Skeletal muscle tissue (tissue), 4 donors: ENCODE results near the gene NFIB. TPM values are rescaled to one million over a fixed set of nuclear protein-coding genes. Genes with fewer than 3 reads are reported as not detected.

Experiments
- H3K27ac ChIP-seq: one replicate; pipeline ENCODE4 v1.7.0; 2013; ENCODE audit warnings: mild to moderate bottlenecking, low read depth, low read length, inconsistent platforms
- H3K27me3 ChIP-seq, 3 donors: one replicate each; pipeline ENCODE4 v1.7.0; 2013; ENCODE audit warnings: low read length in 3 of 3; ENCODE audit not compliant: control insufficient read depth in 3 of 3, insufficient read depth in 3 of 3
- H3K36me3 ChIP-seq, 3 donors: one replicate each; pipeline ENCODE4 v1.7.0; 2013; ENCODE audit warnings: low read length in 3 of 3; ENCODE audit not compliant: control insufficient read depth in 3 of 3, insufficient read depth in 3 of 3
- H3K4me1 ChIP-seq, 3 donors: one replicate each; pipeline ENCODE4 v1.7.0; 2013; ENCODE audit warnings: low read length in 3 of 3, mild to moderate bottlenecking in 3 of 3; ENCODE audit not compliant: control insufficient read depth in 3 of 3, insufficient read depth in 3 of 3
- H3K4me3 ChIP-seq, 3 donors: one replicate each; pipeline ENCODE4 v1.7.0; 2013; ENCODE audit warnings: low read length in 3 of 3
- H3K9ac ChIP-seq, 3 donors: one replicate each; pipeline ENCODE4 v1.7.0; 2013; ENCODE audit warnings: low read length in 3 of 3, mild to moderate bottlenecking in 3 of 3, moderate library complexity in 2 of 3, low read depth in 1 of 3
- H3K9me3 ChIP-seq, 3 donors: one replicate each; pipeline ENCODE4 v1.7.0; 2013; ENCODE audit warnings: low read length in 3 of 3; ENCODE audit not compliant: control insufficient read depth in 3 of 3
- total RNA-seq: library from RNA; depleted of rRNA; stranded (reverse); fragments of >200 nt; gene quantifications from one replicate; pipeline ENCODE4 v1.2.3, GENCODE V29; 2014
- donor health status: Osteomylitis.

The NFIB gene
- total RNA-seq, 1 donor from 2014 or later: 95.0 TPM

DNA sequence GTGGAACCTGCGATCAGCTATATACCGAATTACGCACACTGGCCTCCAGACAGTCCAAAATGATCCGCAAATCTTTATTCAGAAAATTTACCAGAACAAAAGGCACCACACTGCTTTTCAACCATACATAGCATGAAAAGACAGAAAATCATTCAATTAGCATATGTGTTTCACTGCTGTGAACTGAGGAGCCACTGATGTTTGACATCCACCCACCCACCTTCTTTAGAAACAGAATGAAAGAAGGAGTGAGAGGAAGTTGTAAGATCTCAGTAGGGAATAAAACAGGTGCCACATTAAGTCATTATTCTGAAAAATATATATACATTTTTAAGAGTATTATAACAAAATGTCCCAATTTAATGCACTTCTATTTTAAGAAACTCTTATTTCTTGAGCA lies 156.8 kb downstream of the NFIB start:
- Histone ChIP-seq H3K9me3 (no peaks in the 10 kb centered on the region), H3K4me3 (no peak overlapping the region), H3K4me1 (peaks cover 8 to 20% (median 11%) of the 10 kb centered on the region in 3 donors), H3K36me3 (no peaks in the 10 kb centered on the region), H3K27me3 (no peaks in the 10 kb centered on the region), H3K9ac (no peak overlapping the region), H3K27ac (no peak overlapping the region)

DNA sequence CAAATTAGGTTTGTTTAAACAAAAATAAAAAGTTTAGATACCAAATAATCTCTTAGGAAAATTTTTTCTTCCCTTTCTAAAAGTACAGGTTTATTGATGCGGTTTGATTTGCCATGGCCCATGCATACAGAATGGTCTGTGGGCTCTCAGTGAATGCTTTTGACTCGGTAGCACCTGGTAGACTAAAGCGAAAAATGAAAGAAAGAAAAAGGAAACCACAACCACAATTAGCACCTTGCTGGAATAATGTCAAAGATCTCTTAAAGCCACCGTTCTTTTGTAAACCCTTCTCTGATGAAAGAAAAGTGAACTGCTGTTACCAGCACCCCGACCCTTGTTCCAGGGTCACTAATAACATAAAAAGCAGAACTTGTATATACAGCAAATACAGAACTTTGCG lies 157.9 kb downstream of the NFIB start:
- Histone ChIP-seq H3K36me3 (no peaks in the 10 kb centered on the region), H3K4me1 (peaks cover 11 to 20% (median 13%) of the 10 kb centered on the region in 3 donors), H3K27me3 (no peaks in the 10 kb centered on the region), H3K9me3 (no peaks in the 10 kb centered on the region), H3K9ac (no peak overlapping the region), H3K4me3 (no peak overlapping the region), H3K27ac (no peak overlapping the region)

DNA sequence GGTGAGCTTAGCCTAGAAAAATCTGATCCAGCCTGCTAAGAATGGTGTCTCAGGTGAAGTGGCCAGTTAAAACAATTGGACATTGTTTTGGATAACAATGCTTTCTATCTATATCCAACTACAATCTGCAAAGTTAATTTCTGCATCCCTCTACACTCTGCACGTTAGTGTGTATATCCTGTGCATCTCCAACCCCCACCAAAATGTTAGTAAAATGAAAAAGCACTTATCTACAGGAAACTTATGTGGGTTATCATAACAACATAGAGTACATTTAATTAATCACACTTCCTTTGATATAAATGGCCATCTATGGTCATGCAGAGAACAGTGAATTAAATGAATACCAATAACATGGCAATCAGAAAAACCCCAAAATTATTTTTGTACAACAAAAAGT lies 158.7 kb downstream of the NFIB start:
- H3K9ac ChIP-seq: no peak overlapping the region
- peaks cover 11 to 17% (median 13%) of the 10 kb centered on the region in 3 donors for H3K4me1 ChIP-seq
- H3K27me3 ChIP-seq: no peaks in the 10 kb centered on the region
- no peaks in the 10 kb centered on the region for H3K9me3 ChIP-seq
- H3K27ac ChIP-seq: no peak overlapping the region
- no peak overlapping the region for H3K4me3 ChIP-seq
- H3K36me3 ChIP-seq: no peaks in the 10 kb centered on the region

DNA sequence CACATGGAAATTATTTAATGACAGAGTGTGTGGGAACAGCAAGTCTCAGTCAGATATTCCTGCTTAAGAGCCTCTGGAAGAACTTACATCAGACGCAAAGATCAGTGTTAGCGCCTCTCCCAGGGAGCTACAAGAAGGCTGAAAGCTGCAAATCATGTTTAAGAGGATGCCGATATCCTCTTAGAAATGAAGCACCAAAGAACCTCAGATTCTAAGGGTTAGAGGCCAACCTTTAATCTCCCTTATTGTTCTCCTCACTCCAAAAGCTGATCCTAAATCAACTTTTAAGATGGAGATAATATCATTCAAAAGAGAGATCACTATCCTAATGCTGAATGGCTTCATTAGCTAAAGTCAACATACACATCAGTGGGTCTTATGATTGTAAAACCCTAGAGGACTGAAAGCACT lies 160.6 kb downstream of the NFIB start:
- Histone ChIP-seq H3K36me3 (no peaks in the 10 kb centered on the region), H3K27ac (no peak overlapping the region), H3K4me3 (no peak overlapping the region), H3K4me1 (peaks cover 0 to 8% (median 5%) of the 10 kb centered on the region in 3 donors), H3K27me3 (no peaks in the 10 kb centered on the region), H3K9me3 (no peaks in the 10 kb centered on the region), H3K9ac (no peak overlapping the region)

DNA sequence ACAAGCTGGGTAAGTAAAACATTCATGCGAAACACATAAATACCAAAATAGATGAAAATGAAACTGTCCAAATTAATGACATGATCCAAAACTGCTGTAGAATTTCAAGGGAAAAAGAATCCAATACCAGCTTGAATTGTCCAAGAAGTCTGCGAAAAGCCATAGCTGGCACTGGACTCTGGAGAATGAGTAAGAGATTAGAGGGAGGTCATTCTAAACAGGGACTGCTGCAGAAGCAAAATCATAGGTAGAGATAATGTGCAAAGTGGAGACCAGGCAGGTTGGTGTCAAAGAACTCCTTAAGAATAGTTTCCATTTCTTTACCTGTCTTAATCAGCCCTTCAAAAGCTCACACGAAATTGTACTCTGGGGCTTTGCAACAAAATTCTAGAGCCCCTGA lies 162.5 kb downstream of the NFIB start:
- peaks cover 0 to 6% (median 5%) of the 10 kb centered on the region in 3 donors for H3K4me1 ChIP-seq
- no peaks in the 10 kb centered on the region for H3K27me3 ChIP-seq
- no peaks in the 10 kb centered on the region for H3K36me3 ChIP-seq
- no peak overlapping the region for H3K9ac ChIP-seq
- no peak overlapping the region for H3K4me3 ChIP-seq
- no peaks in the 10 kb centered on the region for H3K9me3 ChIP-seq
- no peak overlapping the region for H3K27ac ChIP-seq

DNA sequence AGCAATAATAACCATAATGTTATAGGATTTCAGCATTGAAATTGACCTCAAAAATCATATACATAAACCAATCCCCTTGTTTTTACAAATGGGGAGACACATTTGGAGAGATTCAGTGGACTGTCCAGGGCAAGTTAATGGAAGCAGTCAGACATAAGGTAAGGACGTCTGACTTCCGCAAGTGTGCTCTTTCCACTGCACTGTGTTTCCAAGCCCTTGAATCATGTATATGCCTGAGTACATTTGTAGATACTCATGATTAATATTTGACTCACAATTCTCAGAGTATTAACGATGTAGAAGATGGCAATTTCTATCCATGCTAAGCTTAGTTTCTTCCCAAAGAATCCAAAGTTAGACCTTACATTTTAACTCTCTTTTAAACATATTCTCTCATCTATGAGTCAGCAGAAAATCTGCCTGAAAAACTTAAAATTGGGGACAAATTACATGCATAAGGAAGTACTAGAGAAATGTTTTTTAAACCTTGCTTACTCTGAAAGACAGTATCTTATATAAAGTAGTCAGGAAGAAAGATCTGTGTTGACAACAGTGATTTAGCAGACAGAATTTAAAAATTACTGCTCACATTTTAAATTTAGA lies 165.3 kb downstream of the NFIB start:
- peaks cover 0 to 5% (median 0%) of the 10 kb centered on the region in 3 donors for H3K4me1 ChIP-seq
- no peak overlapping the region for H3K27ac ChIP-seq
- H3K27me3 ChIP-seq: no peaks in the 10 kb centered on the region
- H3K9me3 ChIP-seq: no peaks in the 10 kb centered on the region
- H3K4me3 ChIP-seq: no peak overlapping the region
- no peak overlapping the region for H3K9ac ChIP-seq
- H3K36me3 ChIP-seq: peaks cover 0 to 12% (median 4%) of the 10 kb centered on the region in 3 donors

DNA sequence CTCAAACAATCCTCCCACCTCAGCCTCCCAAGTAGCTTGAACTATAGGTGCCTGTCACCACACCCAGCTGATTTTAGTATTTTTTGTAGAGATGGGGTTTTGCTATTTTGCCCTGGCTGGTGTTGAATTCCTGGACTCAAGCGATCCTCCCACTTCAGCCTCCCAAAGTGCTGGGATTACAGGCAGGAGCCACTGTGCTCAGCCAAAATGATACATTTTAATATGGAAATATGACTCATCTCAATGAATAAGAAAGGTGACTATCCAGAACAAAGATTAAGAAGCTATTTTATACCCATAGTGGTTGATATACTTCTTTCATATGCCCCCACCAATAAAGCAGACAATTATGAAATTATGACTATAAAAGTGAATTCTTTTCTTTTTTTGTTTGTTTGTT lies 166.2 kb downstream of the NFIB start:
- Histone ChIP-seq H3K9me3 (no peaks in the 10 kb centered on the region), H3K9ac (no peak overlapping the region), H3K4me1 (peaks cover 0 to 5% (median 0%) of the 10 kb centered on the region in 3 donors), H3K4me3 (no peak overlapping the region), H3K27me3 (no peaks in the 10 kb centered on the region), H3K27ac (no peak overlapping the region), H3K36me3 (peaks cover 0 to 12% (median 4%) of the 10 kb centered on the region in 3 donors)

DNA sequence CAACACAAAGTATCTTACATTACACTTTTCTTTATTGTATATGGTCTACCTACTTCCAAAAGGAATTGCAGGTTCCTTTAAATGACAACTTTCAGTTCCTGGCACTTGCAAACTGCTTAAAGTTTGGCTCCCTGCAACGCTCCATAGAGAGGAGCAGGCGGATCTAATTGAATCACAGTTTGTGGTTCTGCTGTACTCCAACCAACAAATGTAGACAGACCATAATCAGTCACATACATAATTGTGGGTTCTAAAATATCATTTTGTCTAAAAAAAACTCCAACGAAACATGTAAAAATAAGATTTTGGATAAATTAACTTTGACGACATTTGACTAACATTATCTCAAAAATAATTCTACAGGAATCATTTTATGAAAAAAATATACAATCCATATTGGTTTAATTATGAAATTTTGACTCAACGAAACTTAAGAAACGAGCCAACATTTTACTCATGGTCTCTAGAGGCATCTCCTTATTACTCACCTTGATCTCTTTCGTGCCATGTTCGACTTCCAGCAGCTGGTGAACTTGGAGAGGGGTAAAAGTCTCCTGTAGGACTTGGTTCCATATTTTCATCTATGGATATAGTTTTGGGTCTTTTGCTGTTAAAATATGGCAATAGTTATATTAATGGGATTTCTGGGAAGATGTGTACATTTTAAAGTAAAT lies 167.6 kb downstream of the NFIB start:
- H3K27me3 ChIP-seq: no peaks in the 10 kb centered on the region
- H3K9me3 ChIP-seq: no peaks in the 10 kb centered on the region
- peaks cover 0 to 12% (median 4%) of the 10 kb centered on the region in 3 donors for H3K36me3 ChIP-seq
- no peak overlapping the region for H3K9ac ChIP-seq
- peaks cover 0 to under 1% (median 0%) of the 10 kb centered on the region in 3 donors for H3K4me1 ChIP-seq
- H3K4me3 ChIP-seq: no peak overlapping the region
- H3K27ac ChIP-seq: no peak overlapping the region

DNA sequence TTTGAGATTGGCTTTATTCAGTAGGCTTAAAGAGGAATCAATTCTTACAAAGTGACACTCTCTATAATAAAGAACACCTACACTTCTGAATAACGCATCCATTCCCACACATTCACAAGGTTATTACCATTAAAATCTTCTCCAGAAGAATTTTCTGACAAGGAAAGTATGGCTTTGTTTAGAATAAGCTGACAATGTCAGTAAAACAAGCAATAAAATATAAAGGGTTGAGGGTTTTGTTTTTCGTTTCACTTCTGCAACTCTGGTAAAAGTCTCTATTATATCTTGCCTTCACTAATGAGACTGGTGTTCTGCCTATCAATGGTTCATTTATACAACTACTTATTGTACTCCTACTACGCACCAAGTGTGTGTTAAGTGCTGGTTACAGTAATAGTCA lies 169.7 kb downstream of the NFIB start:
- Histone ChIP-seq H3K27ac (no peak overlapping the region), H3K27me3 (no peaks in the 10 kb centered on the region), H3K9ac (no peak overlapping the region), H3K36me3 (peaks cover 0 to 12% (median 4%) of the 10 kb centered on the region in 3 donors), H3K4me1 (no peaks in the 10 kb centered on the region), H3K4me3 (no peak overlapping the region), H3K9me3 (no peaks in the 10 kb centered on the region)

DNA sequence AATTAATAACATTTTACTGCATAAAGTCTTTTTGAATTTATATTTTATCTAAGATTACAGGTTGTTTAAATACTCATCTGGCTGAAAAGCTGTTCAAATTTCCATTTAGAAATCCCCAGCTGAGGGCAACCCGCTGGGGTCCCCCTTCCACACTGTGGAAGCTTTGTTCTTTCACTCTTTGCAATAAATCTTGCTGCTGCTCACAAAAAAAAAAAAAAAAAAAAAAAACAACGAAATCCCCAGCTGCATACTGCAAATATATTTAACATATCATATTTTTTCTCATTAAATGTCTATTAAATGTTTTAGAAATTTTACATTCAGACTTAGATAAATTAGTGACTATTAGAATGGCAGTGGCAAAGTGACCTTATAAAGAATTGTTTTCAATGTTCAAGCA lies 172.2 kb downstream of the NFIB start:
- Histone ChIP-seq H3K27ac (no peak overlapping the region), H3K4me3 (no peak overlapping the region), H3K4me1 (no peaks in the 10 kb centered on the region), H3K9me3 (no peaks in the 10 kb centered on the region), H3K36me3 (peaks cover 0 to 12% (median 4%) of the 10 kb centered on the region in 3 donors), H3K27me3 (no peaks in the 10 kb centered on the region), H3K9ac (no peak overlapping the region)
